GM18858 (cell line): ENCODE results near the gene UGT1A1.
"Not testable (repeated sequence)": the region's sequence is repeated elsewhere in the genome, so short reads cannot be mapped to it uniquely, and the experiment has no call there.

Source experiments
- ATAC-seq: cut with Tn5 transposase; IDR thresholded peaks from one replicate; pipeline ENCODE4 v1.9.1; 2021; ENCODE audit not compliant: unreplicated experiment

Gene UGT1A1

DNA sequence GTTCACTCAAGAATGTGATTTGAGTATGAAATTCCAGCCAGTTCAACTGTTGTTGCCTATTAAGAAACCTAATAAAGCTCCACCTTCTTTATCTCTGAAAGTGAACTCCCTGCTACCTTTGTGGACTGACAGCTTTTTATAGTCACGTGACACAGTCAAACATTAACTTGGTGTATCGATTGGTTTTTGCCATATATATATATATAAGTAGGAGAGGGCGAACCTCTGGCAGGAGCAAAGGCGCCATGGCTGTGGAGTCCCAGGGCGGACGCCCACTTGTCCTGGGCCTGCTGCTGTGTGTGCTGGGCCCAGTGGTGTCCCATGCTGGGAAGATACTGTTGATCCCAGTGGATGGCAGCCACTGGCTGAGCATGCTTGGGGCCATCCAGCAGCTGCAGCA is at the start of gene UGT1A1:
Gene UGT1A1 (plus strand): TSS at position 228 of the 400 bp plus-strand sequence. CDS start 18 bp downstream, at position 246.
- ATAC-seq, result no peak

DNA sequence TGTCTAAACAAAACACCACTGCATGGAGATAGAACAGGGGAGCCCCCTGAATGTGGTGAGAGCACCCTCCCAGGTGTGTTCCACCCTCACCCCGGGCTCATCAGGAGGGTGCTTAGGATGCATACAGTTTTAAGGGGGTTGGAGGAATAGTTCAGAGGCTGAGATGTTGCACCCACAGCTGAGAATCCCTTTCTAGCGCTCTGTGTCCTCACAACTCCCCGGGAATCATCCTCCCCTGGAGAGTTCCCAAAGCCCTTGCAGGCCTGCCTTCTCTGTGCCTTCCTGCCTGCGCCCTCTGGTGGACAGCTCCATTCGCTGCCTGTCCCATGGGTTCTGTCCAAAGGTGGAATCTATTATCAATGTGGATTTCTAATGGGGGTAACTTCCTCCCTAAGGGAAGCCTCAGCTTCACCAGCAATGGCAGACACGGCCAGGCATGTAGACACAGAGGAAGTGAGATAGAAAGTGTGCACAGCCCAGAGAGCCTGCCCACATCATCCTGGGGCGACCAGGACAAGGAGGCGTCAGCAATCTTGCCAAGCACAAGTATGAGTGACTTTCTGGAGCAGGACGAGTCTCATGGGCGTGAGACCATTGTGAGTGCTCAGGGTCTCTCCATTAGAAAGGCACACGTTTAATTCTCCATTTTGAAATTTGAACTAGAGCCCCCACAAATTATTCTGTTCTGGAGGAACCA is 48.6 kb upstream of the UGT1A1 start:
- no peak for ATAC-seq

DNA sequence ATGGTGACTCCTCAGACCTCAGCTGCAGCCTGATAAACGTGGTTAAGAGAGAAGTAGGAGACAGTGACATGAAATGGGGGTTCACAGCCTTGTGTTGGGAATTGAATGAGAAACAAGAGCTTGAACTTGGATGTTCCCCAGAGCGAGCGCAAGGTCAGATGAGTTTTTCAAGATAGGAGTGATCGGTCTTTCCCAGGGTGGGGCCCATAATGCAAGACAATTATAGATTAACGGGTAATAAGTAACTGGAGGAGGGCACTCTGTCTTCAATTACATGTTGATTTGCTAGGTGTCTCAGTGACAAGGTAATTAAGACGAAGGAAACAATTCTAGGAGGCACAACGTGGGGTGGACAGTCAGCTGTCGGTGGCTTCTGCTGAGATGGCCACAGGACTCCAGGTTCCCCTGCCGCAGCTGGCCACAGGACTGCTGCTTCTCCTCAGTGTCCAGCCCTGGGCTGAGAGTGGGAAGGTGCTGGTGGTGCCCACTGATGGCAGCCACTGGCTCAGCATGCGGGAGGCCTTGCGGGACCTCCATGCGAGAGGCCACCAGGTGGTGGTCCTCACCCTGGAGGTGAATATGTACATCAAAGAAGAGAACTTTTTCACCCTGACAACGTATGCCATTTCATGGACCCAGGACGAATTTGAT is 47.3 kb upstream of the UGT1A1 start, which contains the start of gene UGT1A5:
Gene UGT1A5 (plus strand): TSS at position 297 of the 651 bp plus-strand sequence. CDS start 85 bp downstream, at position 382.
- no peak for ATAC-seq

DNA sequence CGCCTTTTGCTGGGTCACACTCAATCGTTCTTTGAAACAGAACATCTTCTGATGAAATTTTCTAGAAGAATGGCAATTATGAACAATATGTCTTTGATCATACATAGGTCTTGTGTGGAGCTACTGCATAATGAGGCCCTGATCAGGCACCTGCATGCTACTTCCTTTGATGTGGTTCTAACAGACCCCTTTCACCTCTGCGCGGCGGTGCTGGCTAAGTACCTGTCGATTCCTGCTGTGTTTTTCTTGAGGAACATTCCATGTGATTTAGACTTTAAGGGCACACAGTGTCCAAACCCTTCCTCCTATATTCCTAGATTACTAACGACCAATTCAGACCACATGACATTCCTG is 46.8 kb upstream of the UGT1A1 start:
- ATAC-seq, result no peak

DNA sequence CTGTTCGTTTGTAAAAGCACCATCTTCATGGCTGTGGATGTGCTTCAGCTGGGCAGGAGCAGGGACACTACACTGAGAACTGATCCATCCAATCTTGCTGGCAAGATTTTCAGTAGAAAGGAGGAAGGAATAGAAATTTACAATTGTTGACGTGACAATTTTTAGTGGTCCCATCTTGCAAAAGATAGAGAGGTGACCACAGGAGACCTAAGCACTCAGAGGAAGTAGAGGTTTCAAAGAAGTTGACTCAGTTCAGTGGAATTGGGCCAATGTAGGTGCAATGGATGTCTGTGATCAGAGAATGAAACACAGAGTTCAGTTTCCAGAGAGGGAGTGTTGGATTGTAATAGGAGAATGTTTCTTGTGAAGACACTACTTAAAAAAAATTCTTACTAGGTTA is 45.9 kb upstream of the UGT1A1 start:
- no peak for ATAC-seq

DNA sequence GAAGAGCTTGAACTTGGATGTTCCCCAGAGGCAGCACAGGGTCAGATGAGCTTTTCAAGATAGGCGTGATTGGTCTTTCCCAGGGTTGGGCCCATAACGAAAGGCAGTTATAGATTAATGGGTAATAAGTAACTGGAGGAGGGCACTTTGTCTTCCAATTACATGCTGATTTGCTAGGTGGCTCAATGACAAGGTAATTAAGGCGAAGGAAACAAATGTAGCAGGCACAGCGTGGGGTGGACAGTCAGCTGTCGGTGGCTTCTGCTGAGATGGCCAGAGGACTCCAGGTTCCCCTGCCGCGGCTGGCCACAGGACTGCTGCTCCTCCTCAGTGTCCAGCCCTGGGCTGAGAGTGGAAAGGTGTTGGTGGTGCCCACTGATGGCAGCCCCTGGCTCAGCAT is 41.5 kb upstream of the UGT1A1 start, which contains the start of gene UGT1A4:
Gene UGT1A4 (plus strand): TSS at position 185 of the 400 bp plus-strand sequence. CDS start 85 bp downstream, at position 270.
- ATAC-seq, result no peak

DNA sequence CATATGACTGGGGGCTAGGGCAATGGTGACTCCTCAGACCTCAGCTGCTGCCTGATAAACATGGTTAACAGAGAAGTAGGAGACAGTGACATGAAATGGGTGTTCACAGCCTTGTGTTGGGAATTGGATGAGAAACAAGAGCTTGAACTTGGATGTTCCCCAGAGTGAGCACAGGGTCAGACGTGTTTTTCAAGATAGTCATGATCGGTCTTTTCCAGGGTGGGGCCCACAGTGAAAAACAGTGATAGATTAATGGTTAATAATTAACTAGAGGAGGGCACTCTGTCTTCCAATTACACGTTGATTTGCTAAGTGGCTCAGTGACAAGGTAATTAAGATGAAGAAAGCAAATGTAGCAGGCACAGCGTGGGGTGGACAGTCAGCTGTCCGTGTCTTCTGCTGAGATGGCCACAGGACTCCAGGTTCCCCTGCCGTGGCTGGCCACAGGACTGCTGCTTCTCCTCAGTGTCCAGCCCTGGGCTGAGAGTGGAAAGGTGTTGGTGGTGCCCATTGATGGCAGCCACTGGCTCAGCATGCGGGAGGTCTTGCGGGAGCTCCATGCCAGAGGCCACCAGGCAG is 31.3 kb upstream of the UGT1A1 start, which contains the start of gene UGT1A3:
Gene UGT1A3 (plus strand): TSS at position 320 of the 579 bp plus-strand sequence. CDS start 85 bp downstream, at position 405.
- ATAC-seq, result no peak

DNA sequence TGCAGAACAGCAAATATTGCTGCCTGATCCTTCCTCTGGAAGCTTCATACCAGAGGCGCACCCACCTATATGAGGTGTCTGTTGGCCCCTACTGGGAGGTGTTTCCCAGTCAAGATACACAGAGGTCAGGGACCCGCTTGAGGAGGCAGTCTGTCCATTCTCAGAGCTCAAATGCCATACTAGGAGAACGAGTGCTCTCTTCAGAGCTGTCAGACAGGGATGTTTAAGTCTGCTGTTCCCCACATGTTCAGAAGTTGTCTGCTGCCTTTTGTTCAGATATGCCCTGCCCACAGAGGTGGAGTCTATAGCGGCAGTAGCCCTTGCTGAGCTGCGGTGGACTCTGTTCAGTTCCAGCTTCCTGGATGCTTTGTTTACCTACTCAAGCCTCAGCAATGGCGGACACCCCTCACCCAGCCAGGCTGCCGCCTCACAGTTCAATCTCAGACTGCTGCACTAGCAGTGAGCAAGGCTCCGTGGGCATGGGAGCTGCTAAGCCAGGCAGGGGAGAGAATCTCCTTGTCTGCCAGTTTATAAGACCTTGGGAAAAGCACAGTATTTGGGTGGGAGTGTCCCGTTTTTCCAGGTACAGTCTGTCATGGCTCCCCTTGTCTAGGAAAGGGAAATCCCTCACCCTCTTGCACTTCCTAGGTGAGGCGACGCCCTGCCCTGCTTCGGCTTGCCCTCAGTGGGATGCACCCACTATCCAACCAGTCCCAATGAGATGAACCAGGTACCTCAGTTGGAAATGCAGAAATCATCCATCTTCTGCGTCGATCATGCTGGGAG is 23.0 kb upstream of the UGT1A1 start:
- not testable (repeated sequence) for ATAC-seq

DNA sequence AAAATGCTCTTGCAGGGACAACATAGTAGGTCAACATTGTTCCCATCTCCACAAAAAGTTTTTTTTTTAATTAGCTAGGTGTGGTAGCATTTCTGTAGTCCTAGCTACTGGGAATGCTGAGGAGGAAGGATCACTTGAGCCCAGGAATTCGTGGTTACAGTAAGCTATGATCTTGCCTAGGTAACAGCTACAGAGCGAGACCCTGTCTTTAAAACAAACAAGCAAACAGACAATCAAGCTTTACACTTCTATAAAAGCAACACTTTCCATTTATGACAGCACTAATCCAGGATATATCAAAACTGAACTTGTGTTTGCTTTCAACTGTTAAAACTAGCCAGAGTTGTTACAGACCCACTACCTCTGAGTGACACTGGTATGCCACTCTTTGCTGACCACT is 19.2 kb upstream of the UGT1A1 start:
- no peak for ATAC-seq

DNA sequence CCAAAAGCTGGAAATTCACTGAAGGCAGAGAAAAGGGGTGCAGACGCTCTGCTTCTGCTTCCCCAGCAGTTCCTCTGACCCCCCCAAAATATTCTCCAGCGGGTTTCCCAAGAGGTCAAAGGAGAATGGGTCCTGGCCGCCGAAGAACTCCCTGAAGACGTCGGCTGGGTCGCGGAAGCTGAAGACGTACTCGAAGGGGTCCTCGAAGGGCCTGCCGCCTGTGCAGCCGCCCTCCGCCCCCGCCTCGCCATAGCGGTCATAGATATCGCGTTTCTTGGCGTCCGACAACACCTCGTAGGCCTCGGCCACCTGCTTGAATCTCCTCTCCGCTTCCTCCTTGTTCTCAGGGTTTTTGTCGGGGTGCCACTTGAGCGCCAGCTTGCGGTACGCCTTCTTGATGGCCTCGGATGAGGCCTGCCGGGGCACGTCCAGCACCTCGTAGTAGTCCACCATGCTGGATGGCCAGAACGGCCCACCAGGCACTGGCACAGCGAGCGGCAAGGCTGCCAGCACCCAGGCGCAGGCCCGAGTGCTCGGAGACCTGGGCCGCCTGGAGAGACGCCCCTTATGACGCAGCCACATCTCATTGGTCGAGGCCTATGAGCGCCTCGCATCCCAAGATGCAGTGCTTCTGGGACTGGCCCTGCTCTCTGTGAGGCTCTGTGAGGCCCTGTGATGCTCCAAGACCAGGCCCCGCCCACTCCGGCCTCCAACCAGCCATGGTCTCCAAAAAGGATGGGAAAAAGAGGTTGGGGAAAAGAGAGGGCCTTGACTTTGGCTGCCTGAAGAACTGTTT is 16.4 kb upstream of the UGT1A1 start:
- no peak for ATAC-seq

DNA sequence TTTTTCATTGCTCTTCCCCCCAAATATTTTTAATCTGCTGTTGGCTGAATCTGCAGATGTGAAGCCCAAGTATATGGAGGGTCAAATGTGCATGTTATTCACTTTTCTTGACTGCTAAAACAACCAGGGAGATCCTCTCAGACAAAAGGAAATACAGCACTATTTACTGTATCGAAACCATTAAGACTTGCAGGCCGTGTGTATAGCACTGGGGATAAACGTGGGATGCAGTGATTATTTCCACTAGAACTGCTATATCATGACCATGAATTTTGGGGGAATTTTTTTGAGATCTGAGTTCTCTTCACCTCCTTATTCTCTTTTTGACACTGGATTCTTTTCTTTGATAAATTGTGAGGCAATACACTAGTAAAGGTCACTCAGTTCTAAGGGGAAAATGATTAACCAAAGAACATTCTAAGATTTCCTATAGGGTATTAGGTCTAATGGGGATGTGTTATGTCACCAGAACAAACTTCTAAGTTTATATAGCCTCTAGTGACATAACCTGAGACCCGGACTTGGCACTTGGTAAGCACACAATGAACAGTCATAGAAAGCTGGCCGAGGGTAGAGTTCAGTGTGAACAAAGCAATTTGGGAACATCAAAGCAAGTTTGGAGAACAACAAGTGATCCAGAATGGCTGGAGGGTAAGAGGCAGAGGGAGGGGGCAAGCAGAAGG is 14.9 kb upstream of the UGT1A1 start:
- no peak for ATAC-seq

DNA sequence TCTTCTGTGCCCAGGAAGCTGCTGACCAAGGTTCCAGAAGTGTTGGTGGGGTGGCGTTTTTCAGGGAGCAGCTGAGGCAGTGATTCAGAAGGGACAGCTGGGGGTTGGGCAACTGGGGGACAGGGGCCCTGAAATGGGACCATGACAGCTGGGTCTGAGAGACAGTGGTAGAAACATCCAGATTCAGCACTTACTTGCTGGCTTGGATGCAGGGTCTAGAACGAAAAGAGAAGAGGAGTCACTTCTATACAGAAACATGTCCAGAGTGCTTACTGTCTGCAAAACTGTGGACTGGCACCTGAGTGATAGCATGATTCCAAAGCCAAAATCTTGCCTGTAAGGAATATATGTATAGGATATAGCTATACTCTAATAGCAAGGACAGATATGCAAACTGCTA is 14.2 kb upstream of the UGT1A1 start:
- not testable (repeated sequence) for ATAC-seq

DNA sequence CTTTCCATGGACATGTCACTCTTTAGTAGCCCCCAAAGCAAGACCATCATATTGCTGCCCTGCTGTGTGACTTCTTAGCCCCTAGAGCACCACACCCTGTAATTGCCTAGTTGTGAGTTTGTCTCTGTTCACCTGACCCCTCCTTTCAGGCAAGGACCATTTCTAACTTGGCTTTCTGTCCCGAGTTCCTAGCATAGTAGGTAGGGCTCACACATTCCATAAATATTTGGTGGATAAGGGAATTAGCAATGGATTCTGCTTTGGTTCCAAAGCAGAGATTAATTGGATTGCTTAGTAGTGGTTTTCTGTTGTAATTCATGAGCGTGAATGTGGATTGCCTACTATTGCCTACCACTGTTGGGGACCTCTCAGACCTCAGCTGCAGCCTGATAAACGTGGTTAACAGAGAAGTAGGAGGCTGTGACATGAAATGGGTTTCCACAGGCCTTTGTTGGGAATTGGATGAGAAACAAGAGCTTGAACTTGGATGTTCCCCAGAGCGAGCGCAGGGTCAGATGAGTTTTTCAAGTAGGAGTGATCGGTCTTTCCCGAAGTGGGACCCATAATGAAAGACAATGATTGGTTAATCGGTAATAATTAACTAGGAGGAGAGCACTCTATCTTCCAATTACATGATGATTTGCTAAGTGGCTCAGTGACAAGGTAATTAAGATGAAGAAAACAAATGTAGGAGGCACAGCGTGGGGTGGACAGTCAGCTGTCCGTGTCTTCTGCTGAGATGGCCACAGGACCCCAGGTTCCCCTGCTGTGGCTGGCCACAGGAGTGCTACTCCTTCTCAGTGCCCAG is 13.4 kb upstream of the UGT1A1 start:
- ATAC-seq, result no peak

DNA sequence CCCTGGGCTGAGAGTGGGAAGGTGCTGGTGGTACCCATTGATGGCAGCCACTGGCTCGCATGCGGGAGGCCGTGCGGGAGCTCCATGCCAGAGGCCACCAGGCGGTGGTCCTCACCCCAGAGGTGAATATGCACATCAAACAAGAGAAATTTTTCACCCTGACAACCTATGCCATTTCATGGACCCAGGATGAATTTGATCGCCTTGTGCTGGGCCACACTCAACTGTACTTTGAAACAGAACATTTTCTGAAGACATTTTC is 12.9 kb upstream of the UGT1A1 start:
- no peak for ATAC-seq

DNA sequence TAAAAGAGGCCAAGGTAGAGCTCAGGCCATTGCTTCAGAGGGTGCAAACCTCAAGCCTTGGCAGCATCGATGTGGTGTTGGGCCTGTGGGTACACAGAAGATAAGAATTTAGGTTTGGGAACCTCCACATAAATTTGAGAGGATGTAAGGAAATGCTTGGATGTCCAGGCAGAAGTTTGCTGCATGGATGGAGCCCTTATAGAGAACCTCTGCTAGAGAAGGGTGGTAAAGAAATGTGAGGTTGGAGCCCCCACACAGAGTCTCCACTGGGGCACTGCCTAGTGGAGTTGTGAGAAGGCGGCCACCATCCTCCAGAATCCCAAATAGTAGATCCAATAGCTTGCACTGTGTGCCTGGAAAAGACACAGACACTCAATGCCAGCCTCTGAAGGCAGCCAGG is 9.4 kb upstream of the UGT1A1 start:
- not testable (repeated sequence) for ATAC-seq

DNA sequence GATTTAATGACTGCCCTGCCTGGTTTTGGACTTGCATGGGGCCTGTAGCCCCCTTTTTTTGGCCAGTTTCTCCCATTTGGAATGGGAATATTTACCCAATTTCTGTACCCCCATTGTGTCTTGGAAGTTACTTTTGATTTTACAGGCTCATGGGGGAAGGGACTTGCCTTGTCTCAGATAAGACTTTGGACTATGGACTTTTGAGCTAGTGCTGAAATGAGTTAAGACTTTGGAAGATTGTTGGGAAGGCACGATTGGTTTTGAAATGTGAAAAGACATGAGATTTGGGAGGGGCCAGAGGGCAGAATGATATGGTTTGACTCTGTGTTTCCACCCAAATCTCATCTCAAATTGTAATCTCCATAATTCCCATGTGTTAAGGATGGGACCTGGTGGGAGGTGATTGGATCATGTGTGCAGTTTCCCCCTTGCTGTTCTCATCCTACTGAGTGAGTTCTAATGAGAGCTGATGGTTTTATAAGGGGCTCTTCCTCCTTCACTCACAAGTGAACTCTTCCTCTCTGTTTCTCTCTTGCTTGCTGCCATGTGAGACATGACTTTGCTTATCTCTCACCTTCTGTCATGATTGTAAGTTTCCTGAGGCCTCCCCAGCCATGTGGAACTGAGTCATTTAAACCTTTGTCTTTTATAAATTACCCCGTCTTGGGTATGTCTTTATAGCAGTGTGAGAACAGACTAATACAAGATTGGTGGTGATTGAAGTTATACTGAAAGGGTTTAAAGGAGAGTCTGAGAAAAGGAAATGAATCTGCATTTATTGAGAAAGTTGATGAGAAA is 8.7 kb upstream of the UGT1A1 start:
- not testable (repeated sequence) for ATAC-seq

DNA sequence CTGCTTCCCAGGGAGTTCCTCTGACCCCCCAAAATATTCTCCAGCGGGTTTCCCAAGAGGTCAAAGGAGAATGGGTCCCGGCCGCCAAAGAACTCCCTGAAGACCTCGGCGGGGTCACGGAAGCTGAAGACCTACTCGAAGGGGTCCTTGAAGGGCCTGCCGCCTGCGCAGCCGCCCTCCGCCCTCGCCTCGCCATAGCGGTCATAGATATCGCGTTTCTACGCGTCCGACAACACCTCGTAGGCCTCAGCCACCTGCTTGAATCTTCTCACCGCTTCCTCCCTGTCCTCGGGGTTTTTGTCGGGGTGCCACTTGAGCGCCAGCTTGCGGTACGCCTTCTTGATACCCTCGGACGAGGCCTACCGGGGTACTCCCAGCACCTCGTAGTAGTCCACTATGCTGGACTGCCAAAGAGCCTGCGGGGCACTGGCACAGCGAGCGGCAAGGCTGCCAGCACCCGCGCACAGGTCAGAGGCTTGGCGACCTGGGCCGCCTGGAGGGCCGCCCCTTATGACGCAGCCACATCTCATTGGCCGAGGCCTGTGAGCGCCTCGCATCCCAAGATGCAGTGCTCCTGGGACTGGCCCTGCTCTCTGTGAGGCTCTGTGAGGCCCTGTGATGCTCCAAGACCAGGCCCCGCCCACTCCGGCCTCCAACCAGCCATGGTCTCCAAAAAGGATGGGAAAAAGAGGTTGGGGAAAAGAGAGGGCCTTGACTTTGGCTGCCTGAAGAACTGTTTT is 5.0 kb upstream of the UGT1A1 start:
- ATAC-seq, result no peak
